Right lobe of liver (tissue), 6 donors: ENCODE measurements around the gene SDK1. TPM values are rescaled to one million over a fixed set of nuclear protein-coding genes. Genes with fewer than 3 reads are reported as not detected.

ENCODE experiments used
- ATAC-seq, 4 donors: fragments of 200-7000 bp; cut with Tn5 transposase; one replicate each; pipeline ENCODE4 v1.9.1; 2020; ENCODE audit warnings: mild to moderate bottlenecking in 4 of 4, moderate library complexity in 4 of 4
- DNase-seq, 3 donors: peaks; one replicate each; pipeline ENCODE4 v3.0.0-alpha.2; 2020
- H3K27ac ChIP-seq, 3 donors: fragments of 200-600 bp; one replicate each; pipeline ENCODE4 v1.8.0; 2022
- H3K27me3 ChIP-seq, 2 donors: fragments of 200-600 bp; one replicate each; pipeline ENCODE4 v1.8.0; 2022
- H3K36me3 ChIP-seq, 4 donors: fragments of 200-600 bp; sonication (generic) in 1 of 4; one replicate each; pipeline versions ENCODE4 v1.5.1 to v1.8.0; 2017 to 2022; ENCODE audit warnings: control low read depth in 1 of 4
- H3K4me1 ChIP-seq, 4 donors: fragments of 200-600 bp; sonication (generic) in 1 of 4; one replicate each; pipeline versions ENCODE4 v1.5.1 to v1.8.0; 2017 to 2022; ENCODE audit warnings: control low read depth in 1 of 4
- H3K4me3 ChIP-seq, 3 donors: fragments of 200-600 bp; one replicate each; pipeline ENCODE4 v1.8.0; 2022
- H3K9me3 ChIP-seq, 4 donors: fragments of 200-600 bp; sonication (generic) in 1 of 4; one replicate each; pipeline versions ENCODE4 v1.5.1 to v1.8.0; 2017 to 2022; ENCODE audit warnings: control low read depth in 1 of 4
- POLR2A ChIP-seq: fragments of 450-650 bp; IDR thresholded peaks from one replicate; pipeline ENCODE4 v1.6.1; 2017; ENCODE audit warnings: antibody characterized with exemption, mild to moderate bottlenecking
- WGBS: methylation state at CpG from one replicate; pipeline ENCODE4 v1.1.6; 2018; ENCODE audit warnings: low coverage, low lambda C conversion rate; ENCODE audit not compliant: insufficient coverage; ENCODE audit errors: missing lambda C conversion rate; 5-methylcytosine and 5-hydroxymethylcytosine counted together
- intact Hi-C, 2 donors: fragments of 100-400 bp; cut with DNase I; formaldehyde crosslinking; loops; one replicate each; pipeline versions ENCODE4 v1.11.2 to v1.14.1; 2022
- total RNA-seq, 6 experiments: library from RNA; depleted of rRNA in 2 of 6; stranded (reverse); fragments of >200 nt in 2 of 6; fragmentation: NEBNext Ultra II Directional in 3 of 6; extraction: Animal tissue kit (Norgen Biotek cat#: 25700) in 3 of 6; gene quantifications; one replicate each; pipeline versions ENCODE4 v1.1.0 to v1.2.4, GENCODE V29; 2016 to 2023
- TF ChIP-seq, protein P1 (sequence below), 4 donors: fragments of 200-600 bp in 3 of 4; fragments of 450-650 bp in 1 of 4; IDR thresholded peaks; one replicate each; pipeline versions ENCODE4 v1.5.1 to v1.8.0; 2016 to 2022; ENCODE audit warnings: antibody characterized with exemption in 4 of 4, mild to moderate bottlenecking in 2 of 4
- donor health status: DM: no; HTN: yes; CAD: no.
- donor health status: DM: no; HTN: no; CAD: no.
- donor health status: DM: no; HTN: no; CAD: no.
- donor health status: DM: no; HTN: yes; CAD: no.
- donor health status: DM: no; HTN: yes; CAD: no.

Gene SDK1
- total RNA-seq, 6 experiments from 2014 or later, result 0.07 to 1.4 (median 0.65) TPM

DNA sequence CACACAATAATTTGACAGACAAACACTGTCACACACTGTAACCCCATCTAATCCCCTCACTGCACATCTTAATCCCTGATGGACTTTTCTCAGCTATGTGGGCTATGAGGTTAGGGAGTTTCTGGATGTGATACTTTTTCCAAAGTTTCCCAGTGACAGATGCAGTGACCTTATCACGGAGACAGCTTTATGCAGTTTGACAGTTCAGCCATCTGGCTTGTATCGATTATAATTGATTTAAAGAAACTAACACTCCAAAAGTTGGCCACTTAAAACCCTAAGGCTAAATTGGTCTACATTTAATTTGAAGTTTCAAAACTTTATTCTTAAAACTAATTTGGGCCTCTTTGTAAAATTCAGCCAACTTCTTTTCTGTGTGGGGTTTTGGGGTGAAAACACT lies 196.7 kb downstream of the SDK1 start:
- intact Hi-C loops, result no loop called here
- 79% methylated on average over 2 of the region's 2 CpGs for WGBS
- no peak overlapping the region for H3K27ac ChIP-seq
- H3K36me3 ChIP-seq, result no peaks in the 10 kb centered on the region
- H3K4me3 ChIP-seq, result no peak overlapping the region
- H3K9me3 ChIP-seq, result no peaks in the 10 kb centered on the region
- DNase-seq (no peak), ATAC-seq (no peak)
- H3K4me1 ChIP-seq, result no peaks in the 10 kb centered on the region
- no peaks in the 10 kb centered on the region for H3K27me3 ChIP-seq
- TF ChIP-seq, protein P1, sequence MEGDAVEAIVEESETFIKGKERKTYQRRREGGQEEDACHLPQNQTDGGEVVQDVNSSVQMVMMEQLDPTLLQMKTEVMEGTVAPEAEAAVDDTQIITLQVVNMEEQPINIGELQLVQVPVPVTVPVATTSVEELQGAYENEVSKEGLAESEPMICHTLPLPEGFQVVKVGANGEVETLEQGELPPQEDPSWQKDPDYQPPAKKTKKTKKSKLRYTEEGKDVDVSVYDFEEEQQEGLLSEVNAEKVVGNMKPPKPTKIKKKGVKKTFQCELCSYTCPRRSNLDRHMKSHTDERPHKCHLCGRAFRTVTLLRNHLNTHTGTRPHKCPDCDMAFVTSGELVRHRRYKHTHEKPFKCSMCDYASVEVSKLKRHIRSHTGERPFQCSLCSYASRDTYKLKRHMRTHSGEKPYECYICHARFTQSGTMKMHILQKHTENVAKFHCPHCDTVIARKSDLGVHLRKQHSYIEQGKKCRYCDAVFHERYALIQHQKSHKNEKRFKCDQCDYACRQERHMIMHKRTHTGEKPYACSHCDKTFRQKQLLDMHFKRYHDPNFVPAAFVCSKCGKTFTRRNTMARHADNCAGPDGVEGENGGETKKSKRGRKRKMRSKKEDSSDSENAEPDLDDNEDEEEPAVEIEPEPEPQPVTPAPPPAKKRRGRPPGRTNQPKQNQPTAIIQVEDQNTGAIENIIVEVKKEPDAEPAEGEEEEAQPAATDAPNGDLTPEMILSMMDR (IDR thresholded peaks at IDR 0.05), result no peak
- no peak for TF ChIP-seq POLR2A

- Histone ChIP-seq H3K36me3 (no peaks in the 10 kb centered on the region), H3K9me3 (no peaks in the 10 kb centered on the region), H3K27ac (no peak overlapping the region), H3K4me3 (no peak overlapping the region), H3K4me1 (no peaks in the 10 kb centered on the region), H3K27me3 (no peaks in the 10 kb centered on the region)
- ATAC-seq (no peak), DNase-seq (no peak)
- TF ChIP-seq, protein P1 (IDR thresholded peaks at IDR 0.05), result no peak
- TF ChIP-seq POLR2A, result no peak
- intact Hi-C loops, result no loop called here
Measured at GRCh38 chr7:3501671-3502070, 200.6 kb downstream of the SDK1 start.

DNA sequence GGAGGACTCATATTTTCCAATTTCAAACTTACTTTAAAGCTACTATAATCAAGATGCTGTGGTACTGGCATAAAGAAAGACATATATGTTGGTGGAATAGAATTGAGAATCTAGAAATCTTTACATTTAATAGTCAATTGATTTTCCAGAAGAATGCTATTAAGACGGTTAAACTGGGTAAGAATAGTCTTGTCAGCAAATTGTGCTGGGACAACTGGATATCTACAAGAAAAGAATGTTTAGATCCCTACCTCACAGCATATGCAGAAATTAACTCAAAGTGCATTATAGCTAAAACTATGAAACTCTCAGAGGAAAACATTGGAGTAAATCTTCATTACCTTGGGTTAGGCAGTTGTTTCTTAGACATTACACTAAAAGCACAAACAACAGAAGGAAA lies 203.3 kb downstream of the SDK1 start:
- H3K9me3 ChIP-seq, result no peaks in the 10 kb centered on the region
- H3K36me3 ChIP-seq, result no peaks in the 10 kb centered on the region
- no peaks in the 10 kb centered on the region for H3K4me1 ChIP-seq
- DNase-seq (no peak), ATAC-seq (no peak)
- intact Hi-C loops, result no loop called here
- TF ChIP-seq, protein P1 (IDR thresholded peaks at IDR 0.05), result no peak
- TF ChIP-seq POLR2A, result no peak
- no peak overlapping the region for H3K27ac ChIP-seq
- 53% methylated on average over 1 of the region's 1 CpG for WGBS
- H3K27me3 ChIP-seq, result no peaks in the 10 kb centered on the region
- no peak overlapping the region for H3K4me3 ChIP-seq

DNA sequence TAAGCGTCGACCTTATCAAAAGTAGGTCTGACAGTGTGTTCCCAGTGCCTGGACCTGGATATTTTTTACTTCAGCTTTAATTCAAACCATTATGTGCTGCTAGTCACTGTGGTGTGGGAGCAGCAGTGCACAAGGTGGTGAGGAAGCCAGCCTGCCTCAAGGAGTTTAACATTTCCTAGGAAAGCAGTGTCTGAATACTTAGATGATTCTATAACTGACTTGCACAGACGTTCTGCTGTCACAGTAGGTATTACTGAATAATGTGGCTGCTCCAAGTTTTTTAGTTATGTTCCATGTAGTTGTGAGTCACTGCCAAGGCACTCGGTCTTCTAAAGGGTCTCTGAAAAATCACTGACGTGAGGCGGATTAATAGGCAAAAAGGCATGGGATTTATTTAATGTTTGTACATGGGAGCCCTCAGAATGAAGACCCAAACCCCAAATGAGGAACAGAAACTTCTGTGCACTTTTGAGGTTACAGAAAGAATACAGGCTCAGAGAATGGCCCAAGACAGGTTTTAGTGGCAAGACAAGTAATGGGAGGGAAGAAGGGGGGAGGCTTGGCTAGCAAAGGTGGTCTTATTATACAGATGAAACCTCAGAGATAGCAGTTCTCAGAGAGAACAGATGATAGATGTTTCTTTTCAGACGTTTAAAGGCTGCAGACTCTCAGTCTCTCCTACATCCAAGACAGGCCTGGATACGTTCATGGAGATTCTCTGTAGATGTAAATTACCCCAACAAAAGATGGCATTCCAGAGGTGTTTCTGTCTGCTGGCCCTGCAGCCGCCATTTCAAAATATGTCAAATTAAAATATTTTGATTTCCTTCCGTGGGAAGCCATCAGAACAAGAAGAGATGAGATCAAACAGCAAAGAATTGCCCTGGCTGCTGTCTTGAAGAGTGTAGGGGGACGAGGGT lies 209.3 kb downstream of the SDK1 start:
- no peaks in the 10 kb centered on the region for H3K4me1 ChIP-seq
- ATAC-seq, result no peak
- WGBS, result 49% methylated on average over 9 of the region's 11 CpGs

More for the DNA sequence above, 209.3 kb downstream of the SDK1 start:
- intact Hi-C loops, result no loop called here
- TF ChIP-seq, protein P1 (IDR thresholded peaks at IDR 0.05), result no peak
- no peak for TF ChIP-seq POLR2A
- no peak for DNase-seq
- no peaks in the 10 kb centered on the region for H3K9me3 ChIP-seq
- H3K27me3 ChIP-seq, result no peaks in the 10 kb centered on the region
- no peaks in the 10 kb centered on the region for H3K36me3 ChIP-seq
- H3K4me3 ChIP-seq, result no peak overlapping the region
- H3K27ac ChIP-seq, result no peak overlapping the region
